Mammary epithelial cell (primary cell): ENCODE measurements around the gene PARD3.

Experiments used
- CTCF ChIP-seq, 2 donors: IDR thresholded peaks in 1 of 2; conservative IDR thresholded peaks in 1 of 2; 2 replicates each; pipeline ENCODE4 v1.5.1; 2011 to 2012; ENCODE audit warnings: inconsistent platforms in 2 of 2, low read length in 2 of 2, mild to moderate bottlenecking in 2 of 2, control low read depth in 1 of 2, low read depth in 1 of 2; ENCODE audit not compliant: insufficient read depth in 1 of 2; ENCODE audit errors: extremely low read depth in 1 of 2
- EZH2 ChIP-seq: IDR thresholded peaks from 2 replicates; pipeline ENCODE4 v1.6.1; 2012; ENCODE audit warnings: low read length, inconsistent platforms, borderline replicate concordance

- TF ChIP-seq CTCF (conservative IDR thresholded peaks at IDR 0.05 in 1 of 2, IDR thresholded peaks at IDR 0.05 in 1 of 2; ENCODE audit: extremely low read depth in 1 of 2, insufficient read depth in 1 of 2, low read depth in 1 of 2, low read length in 2 of 2) (no peak), EZH2 (no peak)
Observed at GRCh38 chr10:34131152-34131551, 683.9 kb downstream of the PARD3 start.
